IMR-90 (cell line): Measurements from ENCODE around the gene KRTAP4-3. TPM values are rescaled to one million over a fixed set of nuclear protein-coding genes. Genes with fewer than 3 reads are reported as not detected.

Experiments
- ATAC-seq: fragments of 200-7000 bp; cut with Tn5 transposase; 2 replicates; pipeline ENCODE4 v1.9.1; 2020; ENCODE audit warnings: low read depth, mild to moderate bottlenecking, moderate library complexity
- BruUV-seq: library from RNA; stranded (reverse); fragments of 400-500 nt; replicated peaks from 2 replicates; lab custom pipeline; 2021; lab: Mats Ljungman, UMichigan
- CTCF ChIA-PET: fragments of 300-600 bp; formaldehyde crosslinking; extraction: SDS; loops from one replicate; lab custom pipeline; 2021; ENCODE audit warnings: antibody characterized with exemption; lab: Yijun Ruan, JAX
- POLR2A ChIA-PET: fragments of 300-600 bp; sonication (Branson Sonifier 250); formaldehyde crosslinking; loops from one replicate; lab custom pipeline; 2022; ENCODE audit warnings: antibody characterized with exemption; ENCODE audit not compliant: unreplicated experiment; lab: Charles Lee
- DNase-seq: peaks from one replicate; pipeline ENCODE4 v3.0.0; 2013
- H2AFZ ChIP-seq: replicated peaks from 2 replicates; pipeline ENCODE3; 2013; ENCODE audit warnings: low read length, mild to moderate bottlenecking; ENCODE audit not compliant: poor library complexity
- H2AK5ac ChIP-seq: 2 replicates; pipeline ENCODE4 v1.6.1; 2013; ENCODE audit warnings: low read depth, low read length, inconsistent platforms
- H2AK9ac ChIP-seq: replicated peaks from 2 replicates; pipeline ENCODE3; 2013; ENCODE audit warnings: mild to moderate bottlenecking, low read depth, low read length, moderate library complexity; ENCODE audit not compliant: poor library complexity
- H2BK120ac ChIP-seq: 2 replicates; pipeline ENCODE4 v1.6.1; 2013; ENCODE audit warnings: low read depth, low read length, inconsistent platforms
- H2BK15ac ChIP-seq: 3 replicates; pipeline ENCODE4 v1.6.1; 2013; ENCODE audit warnings: low read depth, low read length, inconsistent platforms
- H2BK20ac ChIP-seq: 2 replicates; pipeline ENCODE4 v1.6.1; 2013; ENCODE audit warnings: low read depth, mild to moderate bottlenecking, inconsistent platforms, low read length, moderate library complexity
- H2BK5ac ChIP-seq: 2 replicates; pipeline ENCODE4 v1.6.1; 2013; ENCODE audit warnings: mild to moderate bottlenecking, low read depth, low read length, inconsistent platforms; ENCODE audit not compliant: poor library complexity, severe bottlenecking
- H3K14ac ChIP-seq: replicated peaks from 2 replicates; pipeline ENCODE4 v1.6.1; 2013; ENCODE audit warnings: low read depth, low read length, inconsistent platforms
- H3K18ac ChIP-seq: 2 replicates; pipeline ENCODE4 v1.6.1; 2013; ENCODE audit warnings: low read depth, low read length, control low read depth
- H3K23ac ChIP-seq: 2 replicates; pipeline ENCODE4 v1.6.1; 2013; ENCODE audit warnings: low read depth, low read length, inconsistent platforms
- H3K27ac ChIP-seq: 2 replicates; pipeline ENCODE4 v1.5.1; 2013; ENCODE audit warnings: mild to moderate bottlenecking, control low read depth, low read length; ENCODE audit not compliant: insufficient read depth
- H3K27me3 ChIP-seq: 2 replicates; pipeline ENCODE4 v1.6.1; 2013; ENCODE audit warnings: low read length; ENCODE audit not compliant: control insufficient read depth, insufficient read depth
- H3K36me3 ChIP-seq: 2 replicates; pipeline ENCODE4 v1.6.1; 2013; ENCODE audit warnings: low read length, mixed read lengths; ENCODE audit not compliant: control insufficient read depth, insufficient read depth
- H3K4ac ChIP-seq: 2 replicates; pipeline ENCODE4 v1.6.1; 2013; ENCODE audit warnings: low read depth, low read length, inconsistent platforms
- H3K4me1 ChIP-seq: 2 replicates; pipeline ENCODE4 v1.6.1; 2013; ENCODE audit warnings: low read length, mixed read lengths; ENCODE audit not compliant: control insufficient read depth, insufficient read depth
- H3K4me2 ChIP-seq: 2 replicates; pipeline ENCODE4 v1.6.1; 2013; ENCODE audit warnings: low read depth, mild to moderate bottlenecking, control low read depth, low read length, moderate library complexity
- H3K4me3 ChIP-seq: 2 replicates; pipeline ENCODE4 v1.5.1; 2013; ENCODE audit warnings: low read depth, mild to moderate bottlenecking, control low read depth, low read length, moderate library complexity; ENCODE audit not compliant: insufficient read depth
- H3K56ac ChIP-seq: 2 replicates; pipeline ENCODE4 v1.6.1; 2013; ENCODE audit warnings: low read length, inconsistent platforms; ENCODE audit not compliant: insufficient read depth; ENCODE audit errors: extremely low read depth
- H3K79me1 ChIP-seq, 2 experiments: 2 replicates each; pipeline ENCODE4 v1.6.1; 2013; ENCODE audit warnings: low read length in 2 of 2, inconsistent platforms in 1 of 2, low read depth in 1 of 2
- H3K9ac ChIP-seq: 2 replicates; pipeline ENCODE4 v1.6.1; 2013; ENCODE audit warnings: low read depth, low read length, control low read depth
- H3K9me1 ChIP-seq: 2 replicates; pipeline ENCODE4 v1.6.1; 2013; ENCODE audit warnings: low read length, inconsistent platforms; ENCODE audit not compliant: insufficient read depth
- H3K9me3 ChIP-seq: 2 replicates; pipeline ENCODE4 v1.6.1; 2013; ENCODE audit warnings: low read length; ENCODE audit not compliant: control insufficient read depth, insufficient read depth
- H4K20me1 ChIP-seq: 2 replicates; pipeline ENCODE4 v1.6.1; 2013; ENCODE audit warnings: low read length, inconsistent platforms; ENCODE audit not compliant: insufficient read depth
- H4K5ac ChIP-seq: 2 replicates; pipeline ENCODE4 v1.6.1; 2013; ENCODE audit warnings: mild to moderate bottlenecking, low read depth, low read length, control low read depth
- H4K8ac ChIP-seq, 2 experiments: 2 replicates each; pipeline ENCODE4 v1.6.1; 2013; ENCODE audit warnings: low read depth in 2 of 2, low read length in 2 of 2, control low read depth in 1 of 2, inconsistent platforms in 1 of 2
- H4K91ac ChIP-seq: 2 replicates; pipeline ENCODE4 v1.6.1; 2013; ENCODE audit warnings: low read depth, low read length, inconsistent platforms; ENCODE audit not compliant: insufficient read depth
- BHLHE40 ChIP-seq: fragments of 150-350 bp; IDR thresholded peaks from 2 replicates; pipeline ENCODE4 v1.6.1; 2016; ENCODE audit warnings: mild to moderate bottlenecking, low read depth, low read length
- CEBPB ChIP-seq: IDR thresholded peaks from 2 replicates; pipeline ENCODE4 v1.6.1; 2012; ENCODE audit warnings: low read depth, low read length, improper control_type of control experiment
- CHD1 ChIP-seq: IDR thresholded peaks from 2 replicates; pipeline ENCODE4 v1.6.1; 2012; ENCODE audit warnings: low read depth, low read length, improper control_type of control experiment
- CTCF ChIP-seq: conservative IDR thresholded peaks from 2 replicates; pipeline ENCODE4 v1.5.1; 2012; ENCODE audit warnings: mild to moderate bottlenecking, low read depth, low read length, improper control_type of control experiment
- ELK1 ChIP-seq: fragments of 150-350 bp; IDR thresholded peaks from 2 replicates; pipeline ENCODE4 v1.6.1; 2016; ENCODE audit warnings: low read depth, mild to moderate bottlenecking, low read length, moderate library complexity, borderline replicate concordance
- FOS ChIP-seq: fragments of 150-350 bp; IDR thresholded peaks from 2 replicates; pipeline ENCODE4 v1.6.1; 2016; ENCODE audit warnings: low read depth, low read length
- MAFK ChIP-seq: IDR thresholded peaks from 2 replicates; pipeline ENCODE4 v1.6.1; 2012; ENCODE audit warnings: low read depth, low read length, improper control_type of control experiment
- MAZ ChIP-seq: IDR thresholded peaks from 2 replicates; pipeline ENCODE4 v1.6.1; 2012; ENCODE audit warnings: low read depth, mild to moderate bottlenecking, low read length, improper control_type of control experiment, moderate library complexity, borderline replicate concordance
- MXI1 ChIP-seq: IDR thresholded peaks from 2 replicates; pipeline ENCODE4 v1.6.1; 2012; ENCODE audit warnings: low read depth, mild to moderate bottlenecking, low read length, moderate library complexity, borderline replicate concordance
- NFE2L2 ChIP-seq: fragments of 150-350 bp; IDR thresholded peaks from 2 replicates; pipeline ENCODE4 v1.6.1; 2016; ENCODE audit warnings: low read depth, mild to moderate bottlenecking, low read length
- POLR2A ChIP-seq: IDR thresholded peaks from 2 replicates; pipeline ENCODE4 v1.6.1; 2012; ENCODE audit warnings: mild to moderate bottlenecking, low read depth, low read length
- RAD21 ChIP-seq: IDR thresholded peaks from 2 replicates; pipeline ENCODE4 v1.6.1; 2012; ENCODE audit warnings: low read length, improper control_type of control experiment
- RCOR1 ChIP-seq: IDR thresholded peaks from 2 replicates; pipeline ENCODE4 v1.6.1; 2012; ENCODE audit warnings: mild to moderate bottlenecking, low read length, improper control_type of control experiment; ENCODE audit not compliant: insufficient replicate concordance
- RFX5 ChIP-seq: IDR thresholded peaks from 2 replicates; pipeline ENCODE4 v1.8.0; 2012; ENCODE audit warnings: low read depth, mild to moderate bottlenecking, low read length, moderate library complexity
- SMC3 ChIP-seq: fragments of 150-350 bp; IDR thresholded peaks from 2 replicates; pipeline ENCODE4 v1.6.1; 2016; ENCODE audit warnings: low read depth, mild to moderate bottlenecking, antibody characterized with exemption, low read length, moderate library complexity
- USF2 ChIP-seq: fragments of 150-350 bp; IDR thresholded peaks from 2 replicates; pipeline ENCODE4 v1.6.1; 2017; ENCODE audit warnings: mild to moderate bottlenecking, antibody characterized with exemption, low read length, low read depth
- WGBS, 2 experiments: methylation state at CpG; one replicate each; pipeline versions ENCODE4 v1.1.5 to v1.1.7; 2013; ENCODE audit warnings: missing lambda C conversion rate in 2 of 2; ENCODE audit not compliant: insufficient read length in 1 of 2; ENCODE audit errors: extremely low coverage in 2 of 2; 5-methylcytosine and 5-hydroxymethylcytosine counted together
- dilution Hi-C: fragments of 300-500 bp; cut with HindIII; formaldehyde crosslinking; loops from one replicate; pipeline ENCODE4 v1.14.3; 2018; ENCODE audit warnings: low sequenced_read_pairs; ENCODE audit not compliant: unreplicated experiment
- in situ Hi-C: fragments of 300-500 bp; cut with MboI; formaldehyde crosslinking; loops from 3 replicates; pipeline ENCODE4 v1.14.3; 2019; ENCODE audit warnings: low sequenced_read_pairs, inconsistent platforms, mixed read lengths
- intact Hi-C: fragments of 100-400 bp; cut with micrococcal nuclease; formaldehyde crosslinking; loops from 2 replicates; pipeline ENCODE4 v1.10.0; 2022
- polyA plus RNA-seq, 3 experiments: library from polyadenylated mRNA; depleted of rRNA; stranded (reverse); fragments of >200 nt; gene quantifications; 2 replicates each; pipeline ENCODE4 v1.2.3, GENCODE V29; 2012; ENCODE audit warnings: low replicate concordance in 1 of 3
- total RNA-seq: library from RNA; depleted of rRNA; stranded (reverse); fragments of >200 nt; gene quantifications from 2 replicates; pipeline ENCODE4 v1.2.3, GENCODE V29; 2012

Gene KRTAP4-3
- total and polyA plus RNA-seq, 2 of the 4 experiments (the other 2 are of a cell fraction) = not detected

- POLR2A ChIA-PET = no interaction called here
- no peak for TF ChIP-seq CEBPB
- no peak for TF ChIP-seq MXI1
- no peak for TF ChIP-seq RFX5
- TF ChIP-seq SMC3 = no peak
- no peak for TF ChIP-seq USF2
- TF ChIP-seq MAZ = no peak
- no peak for TF ChIP-seq POLR2A
- no peak for TF ChIP-seq MAFK
- TF ChIP-seq NFE2L2 = no peak
- no peak for TF ChIP-seq RAD21
- TF ChIP-seq ELK1 = no peak
- no peak for TF ChIP-seq CHD1
- TF ChIP-seq FOS = no peak
- TF ChIP-seq BHLHE40 = no peak
- TF ChIP-seq RCOR1 = no peak
- TF ChIP-seq CTCF = no peak
- H2BK20ac ChIP-seq = no peak overlapping the region
- intact Hi-C loops = no loop called here
- in situ Hi-C loops = no loop called here
- ATAC-seq (no peak), DNase-seq (no peak)
- H2AK5ac ChIP-seq = no peak overlapping the region
- H2BK5ac ChIP-seq = no peak overlapping the region
- no peak overlapping the region for H3K4me2 ChIP-seq
- H2AK9ac ChIP-seq = no peak overlapping the region
- H3K4me1 ChIP-seq = no peaks in the 10 kb centered on the region; the same call in 1 of the 2 replicates
- no peak overlapping the region for H4K8ac ChIP-seq
- no peak overlapping the region for H3K4ac ChIP-seq
- no peak overlapping the region for H2BK15ac ChIP-seq
- peaks cover 4% of the 10 kb centered on the region for H3K9me3 ChIP-seq
- H4K20me1 ChIP-seq = no peaks in the 10 kb centered on the region
- WGBS, 2 experiments = no CpG with 5 or more reads among the region's 2 CpGs
- no peak overlapping the region for H3K56ac ChIP-seq
- H3K18ac ChIP-seq = no peak overlapping the region
- H3K27ac ChIP-seq = no peak overlapping the region
- H3K79me1 ChIP-seq = no peaks in the 10 kb centered on the region
- H4K91ac ChIP-seq = no peak overlapping the region
- no TSS peak for BruUV-seq
- H3K23ac ChIP-seq = no peak overlapping the region
- no peak overlapping the region for H2BK120ac ChIP-seq
- no peak overlapping the region for H2AFZ ChIP-seq
- H4K5ac ChIP-seq = no peak overlapping the region
- CTCF ChIA-PET = no interaction called here
- H3K27me3 ChIP-seq = no peaks in the 10 kb centered on the region
- dilution Hi-C loops = no loop called here
- no peaks in the 10 kb centered on the region for H3K36me3 ChIP-seq
- H3K9me1 ChIP-seq = no peaks in the 10 kb centered on the region
- H3K9ac ChIP-seq = no peak overlapping the region
- no peak overlapping the region for H3K4me3 ChIP-seq
- no peak overlapping the region for H3K14ac ChIP-seq
Measured at GRCh38 chr17:41145261-41145660, 22.8 kb downstream of the KRTAP4-3 start.
